H1 (cell line): ENCODE results near the gene CACNA1C. TPM values are rescaled to one million over a fixed set of nuclear protein-coding genes. Genes with fewer than 3 reads are reported as not detected.

ENCODE experiments used
- CTCF ChIA-PET: fragments of 300-600 bp; sonication (Branson Sonifier 250); formaldehyde crosslinking; loops from one replicate; lab custom pipeline; 2021; ENCODE audit not compliant: partially characterized antibody; lab: Charles Lee
- POLR2A ChIA-PET: fragments of 300-600 bp; sonication (Branson Sonifier 250); formaldehyde crosslinking; loops from one replicate; lab custom pipeline; 2021; ENCODE audit warnings: inconsistent platforms; ENCODE audit not compliant: partially characterized antibody; lab: Charles Lee
- DNase-seq, 2 experiments: peaks; one replicate each; pipeline versions ENCODE4 v3.0.0 to v3.0.0-alpha.2; 2010 to 2022; ENCODE audit warnings: low spot score in 2 of 2, low read depth in 1 of 2, mixed read lengths in 1 of 2
- FAIRE-seq: peaks from 2 replicates; lab custom pipeline; 2011; peaks lifted over from hg19 to GRCh38; lab: Jason Lieb, UNC
- H2AFZ ChIP-seq: 2 replicates; pipeline ENCODE4 v1.8.1; 2012; ENCODE audit warnings: low read length, inconsistent platforms
- H2AK5ac ChIP-seq: 2 replicates; pipeline ENCODE4 v1.6.1; 2013; ENCODE audit warnings: low read depth, low read length
- H2BK120ac ChIP-seq: replicated peaks from 2 replicates; pipeline ENCODE3; 2013; ENCODE audit warnings: low read depth, low read length, inconsistent platforms
- H2BK12ac ChIP-seq: 2 replicates; pipeline ENCODE4 v1.6.1; 2013; ENCODE audit warnings: low read depth, low read length
- H2BK15ac ChIP-seq: 2 replicates; pipeline ENCODE4 v1.6.1; 2013; ENCODE audit warnings: low read length
- H2BK20ac ChIP-seq: 2 replicates; pipeline ENCODE4 v1.6.1; 2013; ENCODE audit warnings: low read length
- H2BK5ac ChIP-seq: 2 replicates; pipeline ENCODE4 v1.6.1; 2013; ENCODE audit warnings: low read depth, low read length
- H3K14ac ChIP-seq: 2 replicates; pipeline ENCODE4 v1.6.1; 2013; ENCODE audit warnings: inconsistent platforms; ENCODE audit not compliant: insufficient read length
- H3K18ac ChIP-seq: 2 replicates; pipeline ENCODE4 v1.6.1; 2013; ENCODE audit warnings: low read length; ENCODE audit errors: extremely low read depth
- H3K23ac ChIP-seq: 2 replicates; pipeline ENCODE4 v1.6.1; 2013; ENCODE audit warnings: inconsistent platforms; ENCODE audit not compliant: insufficient read length
- H3K23me2 ChIP-seq: 2 replicates; pipeline ENCODE4 v1.6.1; 2013; ENCODE audit warnings: low read depth, low read length
- H3K27ac ChIP-seq: 2 replicates; pipeline ENCODE4 v1.6.1; 2011; ENCODE audit warnings: low read depth, low read length, inconsistent platforms
- H3K27me3 ChIP-seq, 4 experiments: replicated peaks in 1 of 4; 1 replicate in 1 of 4; 2 replicates in 3 of 4; pipeline versions ENCODE4 v1.6.1 to v1.8.1; 2011 to 2013; ENCODE audit warnings: low read length in 3 of 4, mild to moderate bottlenecking in 3 of 4, inconsistent platforms in 2 of 4, mixed read lengths in 2 of 4, moderate library complexity in 1 of 4; ENCODE audit not compliant: control insufficient read depth in 3 of 4, insufficient read depth in 3 of 4; ENCODE audit errors: extremely low read depth in 1 of 4
- H3K36me3 ChIP-seq, 4 experiments: 2 replicates each; pipeline versions ENCODE4 v1.6.1 to v1.8.1; 2011 to 2013; ENCODE audit warnings: mild to moderate bottlenecking in 4 of 4, low read length in 3 of 4, moderate library complexity in 2 of 4, control low read depth in 1 of 4, inconsistent platforms in 1 of 4; ENCODE audit not compliant: insufficient read depth in 4 of 4, control insufficient read depth in 2 of 4
- H3K4ac ChIP-seq: replicated peaks from 2 replicates; pipeline ENCODE3; 2013; ENCODE audit warnings: low read length, low read depth, mixed read lengths, inconsistent platforms; ENCODE audit not compliant: insufficient read length
- H3K4me1 ChIP-seq, 4 experiments: replicated peaks in 1 of 4; 1 replicate in 1 of 4; 2 replicates in 3 of 4; pipeline versions ENCODE4 v1.6.1 to v1.8.1; 2011 to 2013; ENCODE audit warnings: low read length in 3 of 4, inconsistent platforms in 2 of 4, mixed read lengths in 1 of 4; ENCODE audit not compliant: insufficient read depth in 4 of 4, control insufficient read depth in 3 of 4
- H3K4me2 ChIP-seq, 2 experiments: 2 replicates each; pipeline versions ENCODE4 v1.6.1 to v1.8.1; 2011 to 2013; ENCODE audit warnings: low read depth in 2 of 2, low read length in 2 of 2, control low read depth in 1 of 2, inconsistent platforms in 1 of 2, mild to moderate bottlenecking in 1 of 2; ENCODE audit not compliant: insufficient read depth in 1 of 2
- H3K4me3 ChIP-seq, 4 experiments: fragments of 200-600, 300-600 bp in 1 of 4; sonication (generic), shearing (Covaris generic), sonication (Bioruptor Twin) in 1 of 4; 2 replicates each; pipeline versions ENCODE4 v1.5.1 to v1.8.1; 2011 to 2016; ENCODE audit warnings: low read length in 4 of 4, low read depth in 3 of 4, control low read depth in 2 of 4, inconsistent platforms in 2 of 4, mild to moderate bottlenecking in 2 of 4, mixed read lengths in 1 of 4, moderate library complexity in 1 of 4; ENCODE audit not compliant: insufficient read depth in 2 of 4; ENCODE audit errors: extremely low read depth in 1 of 4
- H3K56ac ChIP-seq: replicated peaks from 2 replicates; pipeline ENCODE3; 2013; ENCODE audit warnings: low read depth, mild to moderate bottlenecking, mixed read lengths, low read length, inconsistent platforms; ENCODE audit not compliant: insufficient read length
- H3K79me1 ChIP-seq: 2 replicates; pipeline ENCODE4 v1.6.1; 2013; ENCODE audit warnings: low read depth, low read length, control low read depth
- H3K79me2 ChIP-seq, 2 experiments: 2 replicates each; pipeline versions ENCODE4 v1.6.1 to v1.8.1; 2012 to 2013; ENCODE audit warnings: low read length in 2 of 2, mild to moderate bottlenecking in 2 of 2, inconsistent platforms in 1 of 2; ENCODE audit not compliant: insufficient read depth in 2 of 2, control insufficient read depth in 1 of 2
- H3K9ac ChIP-seq, 4 experiments: replicated peaks in 1 of 4; 1 replicate in 1 of 4; 2 replicates in 3 of 4; pipeline versions ENCODE4 v1.6.1 to v1.8.1; 2011 to 2013; ENCODE audit warnings: low read depth in 3 of 4, low read length in 3 of 4, control low read depth in 2 of 4, mild to moderate bottlenecking in 2 of 4, moderate library complexity in 2 of 4, inconsistent platforms in 1 of 4; ENCODE audit errors: extremely low read depth in 1 of 4
- H3K9me3 ChIP-seq, 2 experiments: 2 replicates each; pipeline versions ENCODE4 v1.6.1 to v1.8.1; 2012 to 2013; ENCODE audit warnings: mild to moderate bottlenecking in 2 of 2, moderate library complexity in 2 of 2, control low read depth in 1 of 2, inconsistent platforms in 1 of 2, low read depth in 1 of 2, low read length in 1 of 2, mixed read lengths in 1 of 2; ENCODE audit not compliant: insufficient read depth in 2 of 2
- H4K20me1 ChIP-seq, 2 experiments: replicated peaks in 1 of 2; 2 replicates each; pipeline versions ENCODE3 to v1.8.1; 2011 to 2013; ENCODE audit warnings: inconsistent platforms in 2 of 2, low read length in 2 of 2, mild to moderate bottlenecking in 1 of 2; ENCODE audit not compliant: insufficient read depth in 2 of 2, control insufficient read depth in 1 of 2
- H4K5ac ChIP-seq: 2 replicates; pipeline ENCODE4 v1.6.1; 2013; ENCODE audit warnings: low read length, low read depth, mixed read lengths, inconsistent platforms; ENCODE audit not compliant: insufficient read length
- H4K8ac ChIP-seq: 2 replicates; pipeline ENCODE4 v1.8.0; 2013; ENCODE audit warnings: mild to moderate bottlenecking, moderate library complexity, low read length, inconsistent platforms; ENCODE audit not compliant: insufficient read depth; ENCODE audit errors: extremely low read depth
- H4K91ac ChIP-seq: replicated peaks from 2 replicates; pipeline ENCODE3; 2013; ENCODE audit warnings: low read length, mixed read lengths, inconsistent platforms; ENCODE audit not compliant: insufficient read length
- CHD1 ChIP-seq: IDR thresholded peaks from 2 replicates; pipeline ENCODE4 v1.6.1; 2012; ENCODE audit warnings: low read depth, low read length, improper control_type of control experiment
- GABPA ChIP-seq: IDR thresholded peaks from 2 replicates; pipeline ENCODE4 v1.6.1; 2011; ENCODE audit warnings: mild to moderate bottlenecking, low read length, moderate library complexity, borderline replicate concordance; ENCODE audit not compliant: insufficient read depth
- HDAC2 ChIP-seq, 2 experiments: fragments of 300-600 bp in 1 of 2; sonication (generic) in 1 of 2; IDR thresholded peaks; 2 replicates each; pipeline ENCODE4 v1.6.1; 2011 to 2012; ENCODE audit warnings: low read depth in 2 of 2, low read length in 2 of 2, mild to moderate bottlenecking in 2 of 2, moderate library complexity in 2 of 2, borderline replicate concordance in 1 of 2, inconsistent platforms in 1 of 2
- KDM5A ChIP-seq: fragments of 200-600 bp; IDR thresholded peaks from 2 replicates; pipeline ENCODE4 v1.7.1; 2012; ENCODE audit warnings: mild to moderate bottlenecking, low read length, inconsistent platforms, mixed read lengths
- NRF1 ChIP-seq: IDR thresholded peaks from 2 replicates; pipeline ENCODE4 v1.6.1; 2011; ENCODE audit warnings: mild to moderate bottlenecking, low read depth, low read length, improper control_type of control experiment
- POLR2A ChIP-seq, 2 experiments: IDR thresholded peaks; 1 replicate in 1 of 2; 2 replicates in 1 of 2; pipeline ENCODE4 v1.6.1; 2011; ENCODE audit warnings: low read depth in 2 of 2, low read length in 2 of 2, mild to moderate bottlenecking in 2 of 2; ENCODE audit errors: control extremely low read depth in 1 of 2
- RAD21 ChIP-seq, 2 experiments: IDR thresholded peaks in 1 of 2; conservative IDR thresholded peaks in 1 of 2; 2 replicates each; pipeline ENCODE4 v1.6.1; 2011; ENCODE audit warnings: low read depth in 2 of 2, low read length in 2 of 2, improper control_type of control experiment in 1 of 2, inconsistent platforms in 1 of 2, mild to moderate bottlenecking in 1 of 2, moderate library complexity in 1 of 2
- TBP ChIP-seq: IDR thresholded peaks from 2 replicates; pipeline ENCODE4 v1.6.1; 2011; ENCODE audit warnings: low read depth, low read length, improper control_type of control experiment
- WGBS, 2 experiments: shearing (Covaris generic) in 1 of 2; methylation state at CpG; one replicate each; pipeline versions ENCODE4 v1.1.6 to v1.1.7; 2013 to 2015; ENCODE audit warnings: low lambda C conversion rate in 2 of 2, mixed read lengths in 2 of 2, inconsistent platforms in 1 of 2, low coverage in 1 of 2, missing lambda C conversion rate in 1 of 2; ENCODE audit not compliant: insufficient replicate concordance in 2 of 2, insufficient coverage in 1 of 2, insufficient read length in 1 of 2; ENCODE audit errors: extremely low coverage in 1 of 2, missing lambda C conversion rate in 1 of 2; 5-methylcytosine and 5-hydroxymethylcytosine counted together
- polyA plus RNA-seq, 7 experiments: library from polyadenylated mRNA; depleted of rRNA in 3 of 7; stranded (reverse) in 5 of 7; unstranded in 2 of 7; fragments of >200 nt in 5 of 7; fragments of 200-250 nt in 2 of 7; gene quantifications; 1 replicate in 5 of 7; 2 replicates in 1 of 7; 4 replicates in 1 of 7; pipeline versions ENCODE4 v1.2.1 to v1.2.3, GENCODE V29; 2011 to 2013; ENCODE audit warnings: missing spikeins in 2 of 7, mixed read lengths in 2 of 7
- total RNA-seq: library from RNA; stranded (reverse); fragmentation: NEBNext Ultra II Directional; extraction: Animal tissue kit (Norgen Biotek cat#: 25700); gene quantifications from 2 replicates; pipeline ENCODE4 v1.2.1, GENCODE V29; 2021
- TF ChIP-seq, protein P1 (sequence below), 3 experiments: IDR thresholded peaks; 1 replicate in 2 of 3; 2 replicates in 1 of 3; pipeline versions ENCODE4 v1.5.1 to v1.6.1; 2011; ENCODE audit warnings: low read length in 3 of 3, mild to moderate bottlenecking in 3 of 3, inconsistent platforms in 2 of 3, low read depth in 1 of 3, moderate library complexity in 1 of 3; ENCODE audit not compliant: insufficient read depth in 1 of 3; ENCODE audit errors: control extremely low read depth in 1 of 3
- TF ChIP-seq, protein P2 (sequence below): IDR thresholded peaks from 2 replicates; pipeline ENCODE4 v1.6.1; 2011; ENCODE audit warnings: low read length, improper control_type of control experiment

CACNA1C gene
- total and polyA plus RNA-seq, 2 of the 8 experiments (the other 6 are each of a cell fraction or from before 2014, with no cell fraction given): 1.3 TPM

DNA sequence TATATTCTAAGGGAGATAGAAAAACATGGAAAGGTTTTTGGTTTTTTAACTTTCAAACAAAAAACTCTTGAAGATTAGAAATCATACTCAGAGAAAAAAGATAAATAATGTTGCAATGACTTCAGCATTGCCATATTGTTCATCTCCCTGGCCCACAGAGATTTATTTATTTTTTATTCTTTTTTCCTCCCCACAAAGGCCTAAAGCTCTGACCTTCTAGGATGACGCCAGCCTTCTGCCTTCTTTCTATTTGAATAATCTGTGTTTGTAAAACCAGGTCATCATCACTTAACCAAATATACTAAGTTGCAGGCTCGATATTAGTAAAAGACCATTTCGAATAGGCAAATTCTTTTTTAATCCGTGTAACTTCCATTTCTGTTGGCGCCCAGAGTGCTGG is 44.1 kb upstream of the CACNA1C start:
- no peak overlapping the region for H3K4me3 ChIP-seq
- no peak overlapping the region for H2BK5ac ChIP-seq
- no peak overlapping the region for H2BK15ac ChIP-seq
- no peaks in the 10 kb centered on the region for H3K36me3 ChIP-seq
- H2BK12ac ChIP-seq: no peak overlapping the region
- H3K4ac ChIP-seq: no peak overlapping the region
- no peaks in the 10 kb centered on the region for H3K9me3 ChIP-seq
- H3K27ac ChIP-seq: no peak overlapping the region
- H3K79me1 ChIP-seq: no peaks in the 10 kb centered on the region
- POLR2A ChIA-PET: no interaction called here
- FAIRE-seq: no peak
- no peaks in the 10 kb centered on the region for H4K20me1 ChIP-seq
- H4K5ac ChIP-seq: no peak overlapping the region
- CTCF ChIA-PET: interaction anchor here (1.3 to 6.5 kb wide), 3 partner anchors 10 to 45 kb away, joined by 4 to 43 read pairs (median 18); no protein-coding TSS in a partner anchor
- no peak overlapping the region for H3K56ac ChIP-seq
- 86% methylated on average over 5 of the region's 5 CpGs; no CpG with 5 or more reads in 1 of the 2 experiments for WGBS, 2 experiments
- H2BK20ac ChIP-seq: no peak overlapping the region
- H3K9ac ChIP-seq: no peak overlapping the region
- H2AK5ac ChIP-seq: no peak overlapping the region
- peaks cover 0 to 5% (median 3%) of the 10 kb centered on the region in 4 experiments; a peak in 5 of 7 replicates for H3K4me1 ChIP-seq
- no peak overlapping the region for H2AFZ ChIP-seq
- H3K4me2 ChIP-seq: no peak overlapping the region
- no peak overlapping the region for H3K23ac ChIP-seq
- H3K14ac ChIP-seq: no peak overlapping the region
- H3K18ac ChIP-seq: no peak overlapping the region
- no peak for DNase-seq
- no peak overlapping the region for H2BK120ac ChIP-seq
- H4K91ac ChIP-seq: no peak overlapping the region
- no peaks in the 10 kb centered on the region for H3K27me3 ChIP-seq
- peaks cover 0 to 3% of the 10 kb centered on the region in 2 experiments; a peak in 2 of 4 replicates for H3K79me2 ChIP-seq
- peaks cover 1% of the 10 kb centered on the region; the same call in 1 of the 2 replicates for H3K23me2 ChIP-seq
- no peak overlapping the region for H4K8ac ChIP-seq
- TF ChIP-seq POLR2A (IDR thresholded peaks at IDR 0.05; ENCODE audit: control extremely low read depth in 1 of 2, low read depth in 2 of 2, low read length in 2 of 2) (no peak), HDAC2 (IDR thresholded peaks at IDR 0.05; ENCODE audit: borderline replicate concordance in 1 of 2, low read depth in 2 of 2, low read length in 2 of 2) (no peak), GABPA (no peak), CHD1 (no peak), NRF1 (no peak), TBP (no peak), KDM5A (no peak), RAD21 (IDR thresholded peaks at IDR 0.05 in 1 of 2, conservative IDR thresholded peaks at IDR 0.05 in 1 of 2; ENCODE audit: low read depth in 2 of 2, low read length in 2 of 2) (no peak)
- TF ChIP-seq, protein P1, sequence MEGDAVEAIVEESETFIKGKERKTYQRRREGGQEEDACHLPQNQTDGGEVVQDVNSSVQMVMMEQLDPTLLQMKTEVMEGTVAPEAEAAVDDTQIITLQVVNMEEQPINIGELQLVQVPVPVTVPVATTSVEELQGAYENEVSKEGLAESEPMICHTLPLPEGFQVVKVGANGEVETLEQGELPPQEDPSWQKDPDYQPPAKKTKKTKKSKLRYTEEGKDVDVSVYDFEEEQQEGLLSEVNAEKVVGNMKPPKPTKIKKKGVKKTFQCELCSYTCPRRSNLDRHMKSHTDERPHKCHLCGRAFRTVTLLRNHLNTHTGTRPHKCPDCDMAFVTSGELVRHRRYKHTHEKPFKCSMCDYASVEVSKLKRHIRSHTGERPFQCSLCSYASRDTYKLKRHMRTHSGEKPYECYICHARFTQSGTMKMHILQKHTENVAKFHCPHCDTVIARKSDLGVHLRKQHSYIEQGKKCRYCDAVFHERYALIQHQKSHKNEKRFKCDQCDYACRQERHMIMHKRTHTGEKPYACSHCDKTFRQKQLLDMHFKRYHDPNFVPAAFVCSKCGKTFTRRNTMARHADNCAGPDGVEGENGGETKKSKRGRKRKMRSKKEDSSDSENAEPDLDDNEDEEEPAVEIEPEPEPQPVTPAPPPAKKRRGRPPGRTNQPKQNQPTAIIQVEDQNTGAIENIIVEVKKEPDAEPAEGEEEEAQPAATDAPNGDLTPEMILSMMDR (IDR thresholded peaks at IDR 0.05; ENCODE audit: control extremely low read depth in 1 of 3, insufficient read depth in 1 of 3, low read depth in 1 of 3, low read length in 3 of 3): no peak
- TF ChIP-seq, protein P2, sequence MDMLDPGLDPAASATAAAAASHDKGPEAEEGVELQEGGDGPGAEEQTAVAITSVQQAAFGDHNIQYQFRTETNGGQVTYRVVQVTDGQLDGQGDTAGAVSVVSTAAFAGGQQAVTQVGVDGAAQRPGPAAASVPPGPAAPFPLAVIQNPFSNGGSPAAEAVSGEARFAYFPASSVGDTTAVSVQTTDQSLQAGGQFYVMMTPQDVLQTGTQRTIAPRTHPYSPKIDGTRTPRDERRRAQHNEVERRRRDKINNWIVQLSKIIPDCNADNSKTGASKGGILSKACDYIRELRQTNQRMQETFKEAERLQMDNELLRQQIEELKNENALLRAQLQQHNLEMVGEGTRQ: no peak
